ENCODE data around the gene HOOK2.

DNA sequence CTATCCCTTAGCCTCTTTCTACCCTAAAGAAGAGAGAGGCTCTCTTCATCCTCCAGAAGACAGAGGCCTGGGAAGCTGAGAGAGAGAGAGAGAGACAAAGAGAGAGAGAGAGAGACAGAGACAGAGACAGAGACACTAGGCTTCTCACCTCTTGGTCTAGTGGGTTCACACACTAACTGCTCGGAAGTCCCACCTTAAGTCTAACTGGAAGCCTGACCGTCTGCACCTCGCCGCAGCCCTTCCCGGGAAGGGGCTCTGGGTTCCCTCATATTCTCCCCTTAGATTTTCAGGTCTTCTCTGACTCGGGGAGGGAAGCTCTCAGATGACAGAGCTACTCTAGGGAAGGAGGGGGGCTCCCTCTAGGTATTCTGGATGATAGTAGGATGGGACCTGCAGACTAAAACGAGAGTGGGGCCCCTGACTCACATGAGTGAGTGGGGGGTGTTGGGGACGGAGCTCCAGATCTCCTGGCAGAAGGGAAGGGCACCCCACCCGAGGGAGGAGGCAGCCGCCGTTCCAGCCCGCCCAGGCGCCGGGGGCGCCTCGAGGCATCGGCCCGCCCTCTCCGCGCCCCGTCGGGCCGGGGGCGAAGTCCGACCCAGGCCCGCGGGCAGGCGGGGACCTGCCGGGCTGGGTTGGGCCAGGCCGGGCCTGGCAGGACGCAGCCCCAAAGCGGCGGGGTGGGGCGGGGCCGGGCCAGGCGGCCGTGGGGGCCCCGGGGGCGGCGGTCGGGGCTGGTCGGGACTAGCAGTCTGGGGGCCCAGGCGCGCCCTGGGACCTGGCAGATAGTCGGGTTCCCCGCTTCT lies 13.9 kb upstream of the HOOK2 start:
- TF ChIP-seq TEAD4 (CRISPR knock-in tag; IDR thresholded peaks at IDR 0.05) (no peak), CREB1 (CRISPR knock-in tag; IDR thresholded peaks at IDR 0.05) (no peak), CTCF (IDR thresholded peaks at IDR 0.05) (no peak), ZNF281 (CRISPR knock-in tag; IDR thresholded peaks at IDR 0.05) (no peak)
